ENCODE measurements around the gene SRGAP1. TPM values are rescaled to one million over a fixed set of nuclear protein-coding genes. Genes with fewer than 3 reads are reported as not detected.

The SRGAP1 gene
- total RNA-seq, 1 experiment from 2014 or later: 65.0 TPM

DNA sequence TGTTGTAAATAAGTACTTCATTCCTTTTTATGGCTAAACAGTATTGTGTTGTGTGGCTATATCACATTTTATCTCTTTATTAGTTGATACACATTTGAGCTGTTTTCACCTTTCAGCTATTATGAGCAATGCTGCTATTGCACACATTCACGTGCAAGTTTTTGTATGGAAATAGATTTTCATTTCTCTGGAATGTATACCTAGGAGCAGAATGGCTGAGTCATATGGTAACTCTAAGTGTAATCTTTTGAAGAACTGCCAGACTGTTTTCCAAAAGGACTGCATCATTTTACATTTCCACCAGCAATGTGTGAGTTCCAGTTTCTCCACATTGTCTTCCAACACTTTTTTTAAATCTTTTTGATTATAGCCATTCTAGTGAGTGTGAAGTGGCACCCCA, 134.0 kb downstream of the SRGAP1 start:
- Mint-ChIP-seq H3K4me3 (ENCODE audit: unreplicated experiment) (no peak overlapping the region), H3K27me3 (ENCODE audit: insufficient read depth, unreplicated experiment) (no peaks in the 10 kb centered on the region), H3K36me3 (ENCODE audit: insufficient read depth, unreplicated experiment) (peaks cover 6% of the 10 kb centered on the region), H3K4me1 (ENCODE audit: insufficient read depth, unreplicated experiment) (peaks cover 17% of the 10 kb centered on the region), H3K9me3 (ENCODE audit: unreplicated experiment) (peaks cover 8% of the 10 kb centered on the region), H3K27ac (ENCODE audit: low read depth, unreplicated experiment) (peak overlapping the region; percentile 75)
- ChIA-PET CTCF (interaction anchor here (0.6 to 1.1 kb wide), 2 partner anchors 9 to 14 kb away, joined by 3 to 5 read pairs; no protein-coding TSS in a partner anchor), POLR2A (interaction anchor here (0.6 to 2.2 kb wide), 25 partner anchors 9 to 265 kb away, joined by 3 to 17 read pairs (median 4); partner anchors contain the start of genes KICS2 and SRGAP1)
- peak; percentile 87 for DNase-seq (ENCODE audit: unreplicated experiment)
- no TSS peak for BruUV-seq (replicated peaks)
- TF ChIP-seq, protein P1, sequence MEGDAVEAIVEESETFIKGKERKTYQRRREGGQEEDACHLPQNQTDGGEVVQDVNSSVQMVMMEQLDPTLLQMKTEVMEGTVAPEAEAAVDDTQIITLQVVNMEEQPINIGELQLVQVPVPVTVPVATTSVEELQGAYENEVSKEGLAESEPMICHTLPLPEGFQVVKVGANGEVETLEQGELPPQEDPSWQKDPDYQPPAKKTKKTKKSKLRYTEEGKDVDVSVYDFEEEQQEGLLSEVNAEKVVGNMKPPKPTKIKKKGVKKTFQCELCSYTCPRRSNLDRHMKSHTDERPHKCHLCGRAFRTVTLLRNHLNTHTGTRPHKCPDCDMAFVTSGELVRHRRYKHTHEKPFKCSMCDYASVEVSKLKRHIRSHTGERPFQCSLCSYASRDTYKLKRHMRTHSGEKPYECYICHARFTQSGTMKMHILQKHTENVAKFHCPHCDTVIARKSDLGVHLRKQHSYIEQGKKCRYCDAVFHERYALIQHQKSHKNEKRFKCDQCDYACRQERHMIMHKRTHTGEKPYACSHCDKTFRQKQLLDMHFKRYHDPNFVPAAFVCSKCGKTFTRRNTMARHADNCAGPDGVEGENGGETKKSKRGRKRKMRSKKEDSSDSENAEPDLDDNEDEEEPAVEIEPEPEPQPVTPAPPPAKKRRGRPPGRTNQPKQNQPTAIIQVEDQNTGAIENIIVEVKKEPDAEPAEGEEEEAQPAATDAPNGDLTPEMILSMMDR (IDR thresholded peaks at IDR 0.05; ENCODE audit: unreplicated experiment): no peak
- intact Hi-C loops (cut with micrococcal nuclease): loop anchor here (1.0 to 5.0 kb wide), 2 partner anchors 60 to 131 kb away; no protein-coding TSS in a partner anchor

DNA sequence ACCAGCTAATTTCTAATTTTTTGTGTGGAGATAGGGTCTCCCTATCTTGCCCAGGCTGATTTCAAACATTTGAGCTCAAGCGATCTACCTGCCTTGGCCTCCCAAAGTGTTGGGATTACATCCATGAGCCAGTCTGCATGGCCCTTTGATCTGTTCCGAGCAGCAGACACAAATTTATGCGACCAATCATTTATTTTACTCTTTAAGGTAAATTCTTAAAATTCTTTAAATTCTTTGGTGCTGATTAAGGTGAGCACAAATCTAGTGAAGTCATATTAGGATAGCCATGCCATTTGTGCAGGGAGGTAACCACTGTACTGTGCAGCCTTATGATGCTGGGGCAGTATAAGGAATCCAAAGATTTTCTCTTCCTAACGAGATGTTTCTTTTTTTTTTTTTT, 135.7 kb downstream of the SRGAP1 start:
- no peaks in the 10 kb centered on the region for H3K27me3 Mint-ChIP-seq (ENCODE audit: insufficient read depth, unreplicated experiment)
- no peak overlapping the region for H3K27ac Mint-ChIP-seq (ENCODE audit: low read depth, unreplicated experiment)
- ChIA-PET POLR2A (interaction anchor here (2.2 kb wide), 1 partner anchor 62 kb away, joined by 8 read pairs; no protein-coding TSS in a partner anchor), CTCF (interaction anchor here (0.7 kb wide), 1 partner anchor 55 kb away, joined by 7 read pairs; no protein-coding TSS in a partner anchor)
- DNase-seq (ENCODE audit: unreplicated experiment): no peak
- H3K4me3 Mint-ChIP-seq (ENCODE audit: unreplicated experiment): no peak overlapping the region
- H3K4me1 Mint-ChIP-seq (ENCODE audit: insufficient read depth, unreplicated experiment): peaks cover 11% of the 10 kb centered on the region
- intact Hi-C loops (cut with micrococcal nuclease): no loop called here
- TF ChIP-seq, protein P1 (IDR thresholded peaks at IDR 0.05; ENCODE audit: unreplicated experiment): no peak
- peaks cover 20% of the 10 kb centered on the region for H3K36me3 Mint-ChIP-seq (ENCODE audit: insufficient read depth, unreplicated experiment)
- H3K9me3 Mint-ChIP-seq (ENCODE audit: unreplicated experiment): peaks cover 8% of the 10 kb centered on the region
- no TSS peak for BruUV-seq (replicated peaks)

DNA sequence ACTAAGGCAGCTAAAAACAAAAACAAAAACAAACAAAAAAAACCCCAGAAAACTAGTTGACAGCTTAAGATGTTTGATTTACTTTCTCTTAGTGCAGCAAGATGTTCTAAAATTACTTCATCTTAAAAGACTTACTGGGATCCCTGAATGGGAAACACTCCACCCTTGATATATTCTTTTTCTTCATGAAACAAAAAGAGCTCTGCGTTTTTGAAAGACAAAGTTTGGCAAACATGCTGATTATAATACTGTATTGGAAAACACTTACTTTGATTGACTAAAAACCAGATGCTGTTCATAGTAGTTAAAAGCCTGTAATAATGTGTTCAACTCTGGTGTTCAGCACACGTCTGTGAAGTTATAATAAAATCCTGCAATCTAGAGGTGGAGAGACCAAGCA, 136.8 kb downstream of the SRGAP1 start:
- ChIA-PET POLR2A (interaction anchor here (0.7 kb wide), 1 partner anchor 40 kb away, joined by 4 read pairs; no protein-coding TSS in a partner anchor), CTCF (no interaction called here)
- Mint-ChIP-seq H3K27ac (ENCODE audit: low read depth, unreplicated experiment) (peak overlapping the region; percentile 31), H3K36me3 (ENCODE audit: insufficient read depth, unreplicated experiment) (peaks cover 28% of the 10 kb centered on the region), H3K4me1 (ENCODE audit: insufficient read depth, unreplicated experiment) (peaks cover 11% of the 10 kb centered on the region), H3K27me3 (ENCODE audit: insufficient read depth, unreplicated experiment) (no peaks in the 10 kb centered on the region), H3K4me3 (ENCODE audit: unreplicated experiment) (no peak overlapping the region), H3K9me3 (ENCODE audit: unreplicated experiment) (peaks cover 8% of the 10 kb centered on the region)
- TF ChIP-seq, protein P1 (IDR thresholded peaks at IDR 0.05; ENCODE audit: unreplicated experiment): no peak
- intact Hi-C loops (cut with micrococcal nuclease): no loop called here
- no TSS peak for BruUV-seq (replicated peaks)
- no peak for DNase-seq (ENCODE audit: unreplicated experiment)

DNA sequence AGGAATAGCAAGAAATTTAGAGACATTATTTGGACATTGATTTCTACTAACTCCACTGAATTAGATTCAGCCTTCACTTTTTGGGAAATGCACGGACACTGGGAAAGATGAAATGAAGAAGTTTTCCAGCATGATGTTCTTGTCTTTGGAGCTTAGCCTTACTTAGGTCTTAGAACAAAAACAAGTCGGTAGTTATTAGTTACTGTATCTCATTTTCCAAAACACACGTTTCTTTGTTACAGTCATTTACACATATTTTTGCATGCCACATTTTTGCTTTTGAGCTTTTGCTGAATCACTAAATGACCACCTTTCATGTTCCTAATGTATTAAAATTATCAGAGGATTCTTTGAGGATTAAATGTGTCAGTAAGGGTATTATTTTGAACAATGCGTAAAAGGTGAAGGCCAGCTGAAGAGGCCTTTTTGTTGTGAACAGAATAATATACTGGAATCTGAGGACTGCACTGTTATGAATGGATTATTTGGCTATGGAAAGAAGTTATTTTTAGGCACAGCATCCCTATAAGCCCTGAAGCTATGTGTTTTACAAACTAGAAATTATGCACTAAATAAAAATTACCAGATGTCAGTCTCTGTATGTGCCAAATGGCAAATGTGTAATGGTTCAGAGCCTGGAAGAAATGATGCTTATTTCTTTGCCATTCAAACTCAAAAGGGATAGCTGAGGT, 138.2 kb downstream of the SRGAP1 start:
- ChIA-PET CTCF (interaction anchor here (0.8 to 0.9 kb wide), 3 partner anchors 11 to 137 kb away, joined by 3 to 6 read pairs (median 3); no protein-coding TSS in a partner anchor), POLR2A (interaction anchor here (0.8 to 1.4 kb wide), 5 partner anchors 9 to 239 kb away, joined by 3 to 4 read pairs (median 3); partner anchors contain the start of gene KICS2)
- no peak for DNase-seq (ENCODE audit: unreplicated experiment)
- no TSS peak for BruUV-seq (replicated peaks)
- intact Hi-C loops (cut with micrococcal nuclease): no loop called here
- peaks cover 11% of the 10 kb centered on the region for H3K4me1 Mint-ChIP-seq (ENCODE audit: insufficient read depth, unreplicated experiment)
- H3K27ac Mint-ChIP-seq (ENCODE audit: low read depth, unreplicated experiment): no peak overlapping the region
- TF ChIP-seq, protein P1 (IDR thresholded peaks at IDR 0.05; ENCODE audit: unreplicated experiment): no peak
- H3K4me3 Mint-ChIP-seq (ENCODE audit: unreplicated experiment): no peak overlapping the region
- H3K27me3 Mint-ChIP-seq (ENCODE audit: insufficient read depth, unreplicated experiment): no peaks in the 10 kb centered on the region
- peaks cover 8% of the 10 kb centered on the region for H3K9me3 Mint-ChIP-seq (ENCODE audit: unreplicated experiment)
- H3K36me3 Mint-ChIP-seq (ENCODE audit: insufficient read depth, unreplicated experiment): peaks cover 31% of the 10 kb centered on the region
